HG02678 (cell line): Measurements from ENCODE around the gene DIP2A.

Experiments
- ATAC-seq: cut with Tn5 transposase; IDR thresholded peaks from one replicate; pipeline ENCODE4 v1.9.1; 2021; ENCODE audit warnings: mild to moderate bottlenecking, moderate library complexity; ENCODE audit not compliant: unreplicated experiment

Gene DIP2A

GRCh38 chr21:46480466-46480865 lies 21.8 kb downstream of the DIP2A start:
- no peak for ATAC-seq

GRCh38 chr21:46482225-46482845 lies 23.6 kb downstream of the DIP2A start:
- ATAC-seq, result no peak

- no peak for ATAC-seq
Measured at GRCh38 chr21:46482846-46483231, 24.1 kb downstream of the DIP2A start.

- ATAC-seq, result no peak
Measured at GRCh38 chr21:46483300-46484295, 24.9 kb downstream of the DIP2A start.

GRCh38 chr21:46486481-46487126 lies 27.9 kb downstream of the DIP2A start:
- ATAC-seq, result no peak

- no peak for ATAC-seq
Measured at GRCh38 chr21:46489162-46489663, 30.5 kb downstream of the DIP2A start.

GRCh38 chr21:46489800-46490199 lies 31.1 kb downstream of the DIP2A start:
- no peak for ATAC-seq

- no peak for ATAC-seq
Measured at GRCh38 chr21:46491553-46491952, 32.9 kb downstream of the DIP2A start.

- no peak for ATAC-seq
Measured at GRCh38 chr21:46492851-46493250, 34.2 kb downstream of the DIP2A start.

GRCh38 chr21:46493828-46494227 lies 35.1 kb downstream of the DIP2A start:
- no peak for ATAC-seq

GRCh38 chr21:46498335-46499050 lies 39.8 kb downstream of the DIP2A start:
- no peak for ATAC-seq

GRCh38 chr21:46500224-46500861 lies 41.7 kb downstream of the DIP2A start:
- ATAC-seq, result no peak

- ATAC-seq, result peak; percentile 70
Measured at GRCh38 chr21:46503922-46504550, 45.3 kb downstream of the DIP2A start.

GRCh38 chr21:46504666-46505065 lies 46.0 kb downstream of the DIP2A start:
- no peak for ATAC-seq

GRCh38 chr21:46507562-46507961 lies 48.9 kb downstream of the DIP2A start:
- ATAC-seq, result no peak

- no peak for ATAC-seq
Measured at GRCh38 chr21:46509741-46510502, 51.2 kb downstream of the DIP2A start.

- ATAC-seq, result no peak
Measured at GRCh38 chr21:46515109-46515508, 56.4 kb downstream of the DIP2A start.

- ATAC-seq, result no peak
Measured at GRCh38 chr21:46516068-46516467, 57.4 kb downstream of the DIP2A start.

GRCh38 chr21:46517361-46517760 lies 58.7 kb downstream of the DIP2A start:
- no peak for ATAC-seq
